Measurements from ENCODE around the gene GPR15LG.

- no peak for TF ChIP-seq CTCF (conservative IDR thresholded peaks at IDR 0.05; ENCODE audit: low read depth, low read length)
- no peak for TF ChIP-seq EZH2phosphoT487 (IDR thresholded peaks at IDR 0.05; ENCODE audit: borderline replicate concordance, low read length)
- no peak for TF ChIP-seq EZH2 (IDR thresholded peaks at IDR 0.05; ENCODE audit: low read length, unreplicated experiment)
These were observed 34.4 kb downstream of the GPR15LG start for GRCh38 chr10:84208023-84208422.
